ENCODE data around the gene MFN2.
"Not testable (repeated sequence)": the region's sequence is repeated elsewhere in the genome, so short reads cannot be mapped to it uniquely, and the experiment has no call there.

Gene MFN2

DNA sequence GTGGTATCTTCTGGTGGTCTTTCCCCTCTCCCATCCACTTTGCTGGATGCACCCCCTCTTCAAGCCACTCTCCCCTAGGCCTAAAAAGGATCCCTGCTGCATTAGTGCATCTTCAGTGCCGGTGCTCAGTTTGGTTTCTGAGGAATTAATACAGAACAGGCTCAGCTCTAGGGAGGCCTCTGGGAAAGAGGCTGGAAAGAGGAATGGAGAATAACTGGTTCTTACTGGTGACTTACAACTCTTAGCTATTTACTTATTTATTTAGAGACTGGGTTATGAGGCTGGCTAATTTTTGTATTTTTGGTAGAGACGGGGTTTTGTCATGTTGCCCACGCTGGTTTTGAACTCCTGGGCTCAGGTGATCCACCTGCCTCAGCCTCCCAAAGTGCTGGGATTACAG is 19.0 kb downstream of the MFN2 start:
- DNase-seq (ENCODE audit: low read depth), result no peak

- DNase-seq (ENCODE audit: low read depth), result peak; percentile 9
Measured at GRCh38 chr1:12001249-12001917, 21.1 kb downstream of the MFN2 start.

DNA sequence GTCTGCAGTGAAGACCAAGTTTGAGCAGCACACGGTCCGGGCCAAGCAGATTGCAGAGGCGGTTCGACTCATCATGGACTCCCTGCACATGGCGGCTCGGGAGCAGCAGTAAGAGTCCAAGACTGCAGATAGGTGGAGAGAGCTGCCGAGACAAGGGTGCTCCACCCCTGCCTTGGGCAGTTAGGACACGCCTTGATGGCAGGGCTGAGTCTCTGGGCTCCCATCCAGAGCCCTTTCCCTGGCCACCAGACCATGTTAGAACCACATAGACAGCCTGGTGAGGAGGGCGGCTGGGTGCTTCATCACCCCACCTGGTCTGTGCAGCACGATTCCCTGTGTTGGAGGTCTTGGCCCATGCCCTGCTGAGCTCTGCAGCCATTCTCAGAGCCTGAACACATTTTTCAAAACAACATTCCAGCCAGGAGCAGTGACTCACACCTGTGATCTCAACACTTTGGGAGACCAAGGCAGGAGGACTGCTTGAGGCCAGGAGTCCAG is 21.8 kb downstream of the MFN2 start:
- no peak for DNase-seq (ENCODE audit: low read depth)

DNA sequence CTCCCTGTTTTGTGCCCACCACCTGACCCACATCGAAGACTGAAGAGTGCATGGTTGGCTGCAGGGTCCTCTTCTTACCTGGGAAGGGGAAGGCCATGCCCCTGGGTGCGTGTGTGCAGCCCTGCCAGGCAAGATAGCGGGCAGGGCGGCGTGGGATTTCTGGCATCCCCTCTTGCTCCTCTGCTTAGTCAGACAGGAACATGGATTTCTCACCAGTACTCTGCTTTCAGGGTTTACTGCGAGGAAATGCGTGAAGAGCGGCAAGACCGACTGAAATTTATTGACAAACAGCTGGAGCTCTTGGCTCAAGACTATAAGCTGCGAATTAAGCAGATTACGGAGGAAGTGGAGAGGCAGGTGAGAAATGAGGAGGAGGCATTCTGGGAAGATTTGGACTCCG is 23.5 kb downstream of the MFN2 start:
- DNase-seq (ENCODE audit: low read depth), result no peak

DNA sequence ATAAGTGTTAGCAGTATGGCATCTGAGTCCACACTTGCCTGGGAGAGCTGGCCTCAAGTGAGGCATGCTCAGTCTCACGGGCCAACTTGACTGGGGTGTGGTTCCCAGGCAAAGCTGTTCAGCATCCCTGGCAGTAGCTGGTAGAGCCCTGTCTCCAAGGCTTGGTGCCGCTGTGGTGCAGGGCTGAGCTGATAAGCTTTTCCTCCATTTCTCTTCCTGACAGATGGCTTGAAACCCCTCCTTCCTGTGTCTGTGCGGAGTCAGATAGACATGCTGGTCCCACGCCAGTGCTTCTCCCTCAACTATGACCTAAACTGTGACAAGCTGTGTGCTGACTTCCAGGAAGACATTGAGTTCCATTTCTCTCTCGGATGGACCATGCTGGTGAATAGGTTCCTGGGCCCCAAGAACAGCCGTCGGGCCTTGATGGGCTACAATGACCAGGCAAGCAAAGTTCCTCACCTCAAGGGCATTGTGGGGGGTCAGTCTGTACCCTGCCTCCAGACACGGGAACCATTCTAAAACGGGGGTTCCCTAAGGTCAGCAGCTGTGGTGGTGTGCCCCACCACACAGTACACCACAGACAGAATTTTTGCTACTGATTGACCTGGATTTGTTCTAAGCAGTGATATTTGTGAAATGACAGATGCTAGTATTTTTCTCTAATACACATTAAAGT is 25.4 kb downstream of the MFN2 start:
- no peak for DNase-seq (ENCODE audit: low read depth)

- no peak for DNase-seq (ENCODE audit: low read depth)
Measured at GRCh38 chr1:12006167-12006921, 26.1 kb downstream of the MFN2 start.

GRCh38 chr1:12007204-12007603 is 27.0 kb downstream of the MFN2 start:
- DNase-seq (ENCODE audit: low read depth), result no peak

DNA sequence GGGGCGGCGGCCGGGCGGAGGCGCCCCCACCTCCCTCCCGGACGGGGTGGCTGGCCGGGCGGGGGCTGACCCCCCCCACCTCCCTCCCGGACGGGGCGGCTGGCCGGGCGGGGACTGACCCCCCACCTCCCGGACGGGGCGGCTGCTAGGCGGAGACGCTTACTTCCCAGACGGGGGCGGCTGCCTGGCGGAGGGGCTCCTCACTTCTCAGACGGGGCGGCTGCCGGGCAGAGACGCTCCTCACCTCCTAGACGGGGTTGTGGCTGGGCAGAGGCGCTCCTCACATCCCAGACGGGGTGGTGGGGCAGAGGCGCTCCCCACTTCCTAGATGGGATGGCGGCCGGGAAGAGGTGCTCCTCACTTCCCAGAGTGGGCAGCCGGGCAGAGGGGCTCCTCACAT is 28.1 kb downstream of the MFN2 start:
- DNase-seq (ENCODE audit: low read depth), result not testable (repeated sequence)

DNA sequence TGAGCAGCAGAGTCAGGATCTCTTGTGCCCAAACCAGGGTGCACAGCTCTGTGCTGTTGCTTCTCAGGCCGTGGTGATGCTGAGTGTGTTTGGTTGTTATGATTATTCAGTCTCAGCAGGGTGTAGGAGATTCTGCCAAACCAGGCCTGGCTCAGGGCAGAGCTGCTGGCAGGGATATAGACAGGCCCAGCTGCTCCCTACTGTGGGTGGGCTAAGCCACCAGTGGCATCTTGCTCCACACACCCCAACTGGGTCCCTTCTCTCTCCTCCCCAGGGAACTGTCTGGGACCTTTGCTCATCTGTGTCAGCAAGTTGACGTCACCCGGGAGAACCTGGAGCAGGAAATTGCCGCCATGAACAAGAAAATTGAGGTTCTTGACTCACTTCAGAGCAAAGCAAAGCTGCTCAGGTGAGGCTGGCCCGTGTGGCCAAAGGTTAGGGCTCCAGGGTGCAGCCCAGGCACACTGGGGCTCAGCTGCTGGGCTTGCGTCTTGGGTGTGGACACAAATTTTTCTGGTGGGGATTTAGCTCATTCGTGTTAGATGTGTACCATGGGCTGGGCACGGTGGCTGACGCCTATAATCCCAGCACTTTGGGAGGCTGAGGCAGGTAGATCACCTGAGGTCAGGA is 29.2 kb downstream of the MFN2 start:
- DNase-seq (ENCODE audit: low read depth), result no peak

DNA sequence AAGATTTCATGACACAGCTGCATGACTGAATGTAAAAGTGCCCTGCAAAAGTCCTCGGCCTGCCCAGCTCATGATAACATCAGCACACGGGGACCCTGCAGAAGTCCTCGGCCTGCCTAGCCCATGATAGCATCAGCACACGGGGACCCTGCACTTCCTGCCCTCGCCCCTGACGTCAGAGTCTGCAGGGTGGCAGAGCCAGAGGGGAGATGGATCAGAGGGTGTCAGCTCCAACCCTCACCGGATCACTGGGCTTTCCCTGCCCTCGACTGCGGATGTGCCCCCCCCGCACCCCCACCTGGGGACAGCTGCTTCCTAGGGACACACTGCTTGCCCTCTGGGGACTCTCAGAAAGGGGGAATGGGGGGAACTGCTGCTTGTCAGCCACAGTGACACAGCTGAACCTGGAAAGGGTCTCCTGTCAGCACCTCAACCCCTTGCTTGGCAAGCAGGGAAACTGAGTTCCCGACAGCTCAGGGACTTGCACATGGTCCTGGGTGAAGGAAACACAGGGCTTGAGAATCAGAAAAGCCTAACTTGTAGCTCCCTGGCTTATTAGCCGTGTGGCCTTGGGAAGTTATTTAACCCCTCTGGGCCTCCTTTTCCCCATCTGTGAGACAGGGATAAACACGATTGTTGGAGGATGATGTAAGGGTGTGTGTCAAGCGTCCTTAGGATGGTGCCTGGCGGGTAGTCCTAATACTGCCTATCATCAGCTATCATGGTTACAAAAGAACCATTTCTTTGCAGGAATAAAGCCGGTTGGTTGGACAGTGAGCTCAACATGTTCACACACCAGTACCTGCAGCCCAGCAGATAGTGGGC is 30.7 kb downstream of the MFN2 start:
- no peak for DNase-seq (ENCODE audit: low read depth)

DNA sequence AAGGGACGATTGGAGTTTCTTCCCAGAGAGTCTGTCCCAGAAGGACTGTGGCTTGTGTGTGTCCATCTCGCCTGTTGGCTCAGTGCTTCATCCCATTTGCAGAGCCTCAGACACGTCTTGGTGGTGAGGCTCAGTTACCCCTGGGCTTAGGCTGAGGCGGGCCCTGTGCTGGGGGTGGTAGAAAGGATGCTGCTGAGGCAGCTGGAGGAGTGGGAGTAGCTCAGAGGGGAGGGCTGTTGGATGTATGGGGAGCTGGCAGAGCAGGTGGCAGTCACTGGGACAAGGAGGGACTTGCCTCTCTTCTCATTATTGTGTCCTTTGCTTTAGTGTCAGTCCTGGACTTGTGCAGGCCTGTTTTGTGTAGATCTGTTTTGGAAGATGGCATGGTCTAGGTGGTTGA is 31.8 kb downstream of the MFN2 start:
- DNase-seq (ENCODE audit: low read depth), result no peak

DNA sequence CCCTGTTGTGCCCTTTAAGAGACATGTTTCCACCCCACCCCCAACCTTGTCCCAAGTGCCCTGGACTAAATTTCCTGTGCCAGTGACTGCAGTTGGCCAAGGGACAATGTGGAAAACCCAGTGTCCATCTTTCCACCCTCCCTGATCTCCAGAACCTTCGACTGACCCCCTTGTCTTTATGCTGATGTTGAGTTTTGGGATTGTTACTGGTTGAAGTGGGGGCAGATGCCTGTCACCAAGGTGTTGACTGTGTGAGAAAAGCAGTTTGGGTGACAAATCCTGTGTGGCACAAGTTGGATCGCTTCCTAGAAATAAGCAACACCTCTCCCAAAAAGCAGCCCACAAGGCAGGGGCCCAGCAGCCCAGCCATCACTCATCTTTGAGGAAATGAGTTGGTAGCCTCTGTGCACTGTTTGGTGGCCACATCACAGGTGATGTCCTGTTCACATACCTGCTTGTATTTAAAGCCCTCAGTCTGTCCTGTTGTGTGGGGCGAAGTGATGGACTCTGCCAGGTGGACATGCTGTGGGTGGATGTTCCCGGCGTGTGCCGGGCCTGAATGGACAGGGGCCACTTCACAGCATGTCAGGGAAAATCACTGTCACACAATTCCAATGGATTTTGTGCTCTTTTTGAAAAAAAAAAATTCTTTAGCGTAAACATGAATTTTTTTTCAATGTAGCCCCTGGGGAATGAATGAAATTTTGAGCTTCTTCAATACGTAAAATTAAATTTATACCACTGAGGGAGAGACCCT is 32.5 kb downstream of the MFN2 start:
- no peak for DNase-seq (ENCODE audit: low read depth)

DNA sequence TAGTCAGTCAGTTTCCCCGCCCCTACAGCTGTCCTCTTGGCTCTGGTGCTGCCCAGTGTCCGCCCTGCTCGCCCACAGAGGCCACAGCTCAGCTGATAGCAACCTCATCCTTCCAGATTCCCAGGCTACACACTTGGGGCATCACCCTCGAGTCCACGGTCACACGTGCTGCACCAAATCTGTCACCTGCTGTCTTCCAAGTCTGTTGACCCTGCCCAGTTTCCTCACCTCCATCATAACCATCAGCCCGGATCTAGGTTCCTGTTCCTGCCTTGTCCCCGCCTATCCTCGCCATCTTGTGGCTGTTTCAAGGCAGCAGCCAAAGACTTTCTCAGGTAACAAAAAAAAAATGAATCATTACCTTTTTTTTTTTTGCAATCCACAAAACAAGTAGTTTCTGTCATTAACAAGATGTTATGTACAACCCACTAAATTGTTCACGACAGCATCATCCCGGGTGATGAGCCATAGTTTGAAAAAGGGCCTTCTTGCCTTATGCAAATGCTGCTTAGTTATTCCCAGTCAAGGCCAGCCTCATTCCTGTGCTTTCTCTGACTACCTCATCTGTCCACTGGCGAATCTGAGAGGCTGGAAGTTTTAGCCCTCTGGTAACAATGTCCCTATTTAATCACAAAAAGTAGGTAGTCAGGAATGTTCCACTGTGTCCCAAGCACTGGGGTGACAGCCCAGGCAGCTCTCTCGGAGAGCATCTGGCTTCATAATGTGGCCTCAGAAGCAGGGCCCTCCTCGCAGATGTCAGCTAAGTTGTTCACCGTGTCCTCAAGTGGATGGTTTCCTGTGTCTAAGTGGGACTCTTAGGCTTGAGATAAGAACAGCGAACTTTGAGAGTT is 34.1 kb downstream of the MFN2 start:
- no peak for DNase-seq (ENCODE audit: low read depth)

DNA sequence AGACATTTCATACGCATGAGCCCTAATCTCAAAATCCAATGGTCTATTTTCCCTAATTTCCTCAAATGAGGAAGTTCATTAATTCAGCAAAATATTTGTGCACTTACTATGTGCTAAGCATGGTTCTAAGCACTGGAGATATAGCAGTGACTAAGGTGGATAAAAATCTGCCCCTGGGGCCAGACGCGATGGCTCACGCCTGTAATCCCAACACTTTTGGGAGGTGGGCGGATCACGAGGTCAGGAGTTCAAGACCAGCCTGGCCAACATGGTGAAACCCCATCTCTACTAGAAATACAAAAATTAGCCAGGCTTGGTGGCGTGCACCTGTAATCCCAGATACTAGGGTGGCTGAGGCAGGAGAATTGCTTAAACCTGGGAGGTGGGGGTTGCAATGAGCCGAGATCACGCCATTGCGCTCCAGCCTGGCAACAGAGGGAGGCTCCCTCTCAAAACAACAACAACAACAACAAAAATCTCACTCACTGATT is 34.8 kb downstream of the MFN2 start:
- DNase-seq (ENCODE audit: low read depth), result no peak

DNA sequence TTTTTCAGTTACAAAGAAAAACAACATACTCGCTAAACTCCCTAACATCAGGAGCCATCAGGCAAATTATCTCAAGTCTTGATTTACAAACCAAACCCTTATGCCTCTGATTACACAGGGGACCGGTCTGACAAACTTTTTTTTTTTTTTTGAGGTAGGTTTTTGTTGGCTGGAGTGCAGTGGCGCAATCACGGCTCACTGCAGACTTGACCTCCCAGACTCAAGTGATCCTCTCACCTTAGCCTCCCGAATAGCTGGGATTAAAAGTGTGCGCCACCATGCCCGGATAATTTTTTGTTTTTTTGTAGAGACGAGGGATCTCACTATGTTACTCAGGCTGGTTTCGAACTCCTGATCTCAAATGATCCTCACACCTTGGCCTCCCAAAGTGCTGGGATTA is 35.3 kb downstream of the MFN2 start:
- no peak for DNase-seq (ENCODE audit: low read depth)

- DNase-seq (ENCODE audit: low read depth), result no peak
Measured at GRCh38 chr1:12016182-12016581, 35.9 kb downstream of the MFN2 start.

GRCh38 chr1:12019858-12020509 is 39.7 kb downstream of the MFN2 start:
- no peak for DNase-seq (ENCODE audit: low read depth)

DNA sequence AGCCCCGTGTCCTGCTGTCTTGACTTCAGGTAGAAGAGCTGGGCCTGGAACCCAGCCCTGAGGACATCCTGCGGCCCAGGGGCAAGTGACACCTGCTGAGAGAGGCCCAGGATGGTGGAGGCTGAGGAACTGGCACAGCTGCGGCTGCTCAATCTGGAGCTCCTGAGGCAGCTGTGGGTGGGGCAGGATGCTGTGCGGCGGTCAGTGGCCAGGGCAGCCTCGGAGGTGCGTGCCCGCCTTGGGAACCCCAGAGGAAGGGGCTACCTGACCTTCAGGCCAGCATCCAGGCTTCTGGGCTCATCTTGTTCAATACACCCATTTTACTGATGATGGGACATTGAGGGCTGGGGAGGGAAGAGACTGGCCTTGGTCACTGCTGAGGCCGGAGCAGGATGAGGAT is 41.4 kb downstream of the MFN2 start:
- no peak for DNase-seq (ENCODE audit: low read depth)

GRCh38 chr1:12022036-12022435 is 41.8 kb downstream of the MFN2 start:
- DNase-seq (ENCODE audit: low read depth), result no peak

Measured in stimulated activated CD8-positive, alpha-beta memory T cell treated with anti-CD3 and anti-CD28 coated beads, Interleukin-4, amount 100 ng/mL, for 24 hours (primary cell).